Measurements from ENCODE around the gene KLF6. TPM values are rescaled to one million over a fixed set of nuclear protein-coding genes. Genes with fewer than 3 reads are reported as not detected.

KLF6 gene
- total RNA-seq, 3 donors from 2014 or later (not counting 1 experiment from before 2014, with no cell fraction given) = 1,044 to 1,768 (median 1,056) TPM

DNA sequence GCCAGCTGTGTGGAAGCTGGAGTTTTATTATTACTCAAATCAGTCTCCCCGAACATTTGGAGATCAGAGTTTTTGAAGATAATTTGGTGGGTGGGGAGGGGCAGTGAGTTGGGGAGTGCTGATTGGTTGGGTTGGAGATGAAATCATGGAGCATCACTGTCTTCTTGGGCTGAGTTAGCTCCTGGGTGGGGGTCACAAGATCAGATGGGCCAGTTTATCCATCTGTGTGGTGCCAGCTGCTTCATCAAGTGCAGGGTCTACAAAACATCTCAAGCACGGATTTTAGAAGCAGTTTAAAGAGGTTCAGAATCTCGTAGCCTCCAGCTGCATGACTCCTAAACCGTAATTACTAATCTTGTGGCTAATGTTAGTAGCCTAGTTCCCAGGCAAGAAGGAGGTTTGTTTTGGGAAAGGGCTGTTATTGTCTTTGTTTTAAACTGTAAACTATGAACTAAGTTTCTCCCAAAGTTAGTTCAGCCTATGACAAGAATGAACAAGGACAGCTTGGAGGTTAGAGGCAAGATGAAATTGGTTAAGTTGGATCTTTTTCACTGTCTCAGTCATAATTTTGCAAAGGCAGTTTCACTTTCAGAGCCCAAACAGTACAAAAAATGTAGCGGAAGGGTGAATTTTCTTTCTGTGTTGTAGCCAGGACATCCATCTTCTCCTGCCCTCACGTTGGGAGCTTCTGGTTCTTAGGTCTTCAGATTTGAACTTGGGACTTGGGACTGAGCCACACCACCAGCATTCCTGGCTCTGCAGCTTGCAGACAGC is 43.1 kb downstream of the KLF6 start:
- no peaks in the 10 kb centered on the region for H3K9me3 Mint-ChIP-seq
- H3K27me3 ChIP-seq (ENCODE audit: control insufficient read depth, insufficient read depth, low read length) = no peaks in the 10 kb centered on the region
- no peak overlapping the region for H3K4me3 Mint-ChIP-seq

GRCh38 chr10:3740157-3740871 is 44.7 kb downstream of the KLF6 start:
- H3K9me3 Mint-ChIP-seq = no peaks in the 10 kb centered on the region
- Histone ChIP-seq H3K4me3 (ENCODE audit: low read length) (no peak overlapping the region), H3K36me3 (ENCODE audit: control insufficient read depth, insufficient read depth, low read length) (no peaks in the 10 kb centered on the region), H3K9me3 (ENCODE audit: control insufficient read depth, insufficient read depth, low read length) (no peaks in the 10 kb centered on the region), H3K27me3 (ENCODE audit: control insufficient read depth, insufficient read depth, low read length) (no peaks in the 10 kb centered on the region), H3K27ac (ENCODE audit: low read length) (no peak overlapping the region), H3K4me1 (ENCODE audit: control insufficient read depth, insufficient read depth, low read length) (peaks cover 4% of the 10 kb centered on the region)
- no peak overlapping the region for H3K4me3 Mint-ChIP-seq
- intact Hi-C loops (cut with micrococcal nuclease) = no loop called here
- H3K27me3 Mint-ChIP-seq (ENCODE audit: low read depth in 2 of 2) = no peaks in the 10 kb centered on the region
- H3K36me3 Mint-ChIP-seq = no peaks in the 10 kb centered on the region
- 59% methylated on average over 3 of the region's 5 CpGs for WGBS (ENCODE audit: insufficient coverage)
- TF ChIP-seq CTCF (IDR thresholded peaks at IDR 0.05) = no peak
- peaks cover 7 to 11% of the 10 kb centered on the region in 2 donors for H3K4me1 Mint-ChIP-seq
- H3K27ac Mint-ChIP-seq = peak overlapping the region in 1 of 2 donors; percentile 18
- peak; percentile 57 to 84 (median 62) for ATAC-seq
- DNase-seq = peak in 1 of 2 donors; percentile 22

More for the DNA sequence above, 43.1 kb downstream of the KLF6 start:
- DNase-seq (peak in 1 of 2 donors; percentile 37), ATAC-seq (no peak)
- intact Hi-C loops (cut with micrococcal nuclease) = no loop called here
- H3K36me3 ChIP-seq (ENCODE audit: control insufficient read depth, insufficient read depth, low read length) = no peaks in the 10 kb centered on the region
- H3K27ac Mint-ChIP-seq = peak overlapping the region in 1 of 2 donors; percentile 38
- no peak for TF ChIP-seq CTCF (IDR thresholded peaks at IDR 0.05)
- H3K36me3 Mint-ChIP-seq = no peaks in the 10 kb centered on the region
- H3K9me3 ChIP-seq (ENCODE audit: control insufficient read depth, insufficient read depth, low read length) = no peaks in the 10 kb centered on the region
- H3K27ac ChIP-seq (ENCODE audit: low read length) = peak overlapping the region; percentile 26
- peaks cover 7 to 8% of the 10 kb centered on the region in 2 donors for H3K4me1 Mint-ChIP-seq
- no peak overlapping the region for H3K4me3 ChIP-seq (ENCODE audit: low read length)
- 80% methylated on average over 6 of the region's 6 CpGs for WGBS (ENCODE audit: insufficient coverage)
- peaks cover under 1 to 2% of the 10 kb centered on the region in 2 donors for H3K27me3 Mint-ChIP-seq (ENCODE audit: low read depth in 2 of 2)
- H3K4me1 ChIP-seq (ENCODE audit: control insufficient read depth, insufficient read depth, low read length) = peaks cover 4% of the 10 kb centered on the region

DNA sequence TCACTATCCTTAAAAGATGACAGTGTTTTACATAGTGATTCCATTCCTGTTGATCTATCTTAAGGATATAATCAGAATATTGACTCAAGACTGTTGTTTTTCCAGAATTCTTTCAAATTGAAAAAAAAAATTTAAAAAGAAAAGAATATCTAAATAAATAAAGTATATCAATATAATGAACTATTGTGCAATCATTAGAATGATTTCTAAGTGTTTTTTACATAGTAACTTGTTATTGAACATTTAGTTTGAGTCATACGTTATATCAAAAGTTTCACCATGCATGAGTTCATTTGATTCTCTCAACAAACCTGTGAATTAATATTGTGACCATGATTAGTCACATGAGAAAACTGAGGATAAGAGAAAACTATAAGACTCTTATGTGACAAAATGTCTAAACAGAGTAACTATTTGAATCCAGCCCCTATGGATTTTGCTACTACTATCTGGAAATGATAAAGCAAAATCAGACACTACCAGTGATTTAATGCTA is 46.1 kb downstream of the KLF6 start:
- Histone ChIP-seq H3K27ac (ENCODE audit: low read length) (no peak overlapping the region), H3K27me3 (ENCODE audit: control insufficient read depth, insufficient read depth, low read length) (no peaks in the 10 kb centered on the region), H3K9me3 (ENCODE audit: control insufficient read depth, insufficient read depth, low read length) (no peaks in the 10 kb centered on the region), H3K4me3 (ENCODE audit: low read length) (no peak overlapping the region), H3K4me1 (ENCODE audit: control insufficient read depth, insufficient read depth, low read length) (peaks cover 4% of the 10 kb centered on the region), H3K36me3 (ENCODE audit: control insufficient read depth, insufficient read depth, low read length) (no peaks in the 10 kb centered on the region)
- intact Hi-C loops (cut with micrococcal nuclease) = loop anchor here (10.0 kb wide), 1 partner anchor 916 kb away; no protein-coding TSS in a partner anchor
- Mint-ChIP-seq H3K27ac (no peak overlapping the region), H3K27me3 (ENCODE audit: low read depth in 2 of 2) (no peaks in the 10 kb centered on the region), H3K4me1 (peaks cover 7 to 12% of the 10 kb centered on the region in 2 donors), H3K4me3 (no peak overlapping the region), H3K36me3 (no peaks in the 10 kb centered on the region), H3K9me3 (no peaks in the 10 kb centered on the region)
- WGBS (ENCODE audit: insufficient coverage) = no CpG with 5 or more reads among the region's 1 CpG
- ATAC-seq (no peak), DNase-seq (no peak)
- TF ChIP-seq CTCF (IDR thresholded peaks at IDR 0.05) = no peak

Data from natural killer cell (primary cell).